Stimulated activated CD8-positive, alpha-beta memory T cell treated with anti-CD3 and anti-CD28 coated beads, Interleukin-15, amount 100 ng/mL, for 48 hours (primary cell): ENCODE results near the gene TNFAIP8L2.
"Not testable (repeated sequence)": the region's sequence is repeated elsewhere in the genome, so short reads cannot be mapped to it uniquely, and the experiment has no call there.

ENCODE experiments used
- DNase-seq, 2 donors: peaks; one replicate each; pipeline ENCODE4 v3.0.0-alpha.2; 2020; ENCODE audit warnings: low read depth in 2 of 2

Gene TNFAIP8L2

DNA sequence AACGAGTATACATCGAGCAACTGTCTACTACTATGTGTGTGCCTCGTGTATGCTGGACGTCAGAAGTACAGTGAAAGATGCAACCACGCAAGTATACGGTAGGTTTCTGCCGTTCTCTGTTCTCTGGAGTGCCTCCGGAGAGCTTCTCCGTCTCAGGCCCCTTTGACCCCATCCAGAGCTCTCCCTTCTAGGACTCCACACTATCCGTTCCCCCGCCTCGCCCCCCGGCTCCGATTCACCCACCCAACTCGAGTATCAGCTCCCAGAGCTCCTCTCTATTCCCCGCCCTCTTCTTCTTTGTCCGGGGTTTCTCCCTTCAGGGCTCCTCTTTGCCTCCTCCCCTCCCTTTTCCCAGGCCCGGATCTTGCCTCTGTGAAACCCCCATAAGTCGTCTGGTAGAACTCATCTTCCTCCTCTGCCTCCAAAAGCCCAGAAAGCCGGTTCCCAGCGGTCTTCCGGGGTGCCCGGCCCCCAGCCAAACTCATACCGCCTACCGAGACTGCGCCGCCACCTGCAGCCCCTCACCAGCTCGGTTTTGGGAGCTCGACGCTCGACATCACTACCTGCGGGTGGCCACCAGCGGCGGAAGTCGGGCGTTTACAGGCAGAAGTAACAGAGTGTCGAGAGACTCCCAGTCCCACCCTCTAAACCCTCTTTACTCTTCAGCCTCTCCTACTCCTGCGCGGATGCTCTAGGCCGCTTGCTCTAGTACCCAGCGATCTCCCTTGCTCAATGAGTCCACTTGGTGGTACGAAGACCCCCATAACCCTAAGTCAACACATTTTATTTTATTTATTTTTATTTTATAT, 33.4 kb downstream of the TNFAIP8L2 start, which contains the start of gene VPS72:
TSS of gene VPS72 (minus strand) at position 561 of the 809 bp plus-strand sequence. CDS start at position 485, 76 bp downstream.
- peak; percentile 79 to 82 for DNase-seq

DNA sequence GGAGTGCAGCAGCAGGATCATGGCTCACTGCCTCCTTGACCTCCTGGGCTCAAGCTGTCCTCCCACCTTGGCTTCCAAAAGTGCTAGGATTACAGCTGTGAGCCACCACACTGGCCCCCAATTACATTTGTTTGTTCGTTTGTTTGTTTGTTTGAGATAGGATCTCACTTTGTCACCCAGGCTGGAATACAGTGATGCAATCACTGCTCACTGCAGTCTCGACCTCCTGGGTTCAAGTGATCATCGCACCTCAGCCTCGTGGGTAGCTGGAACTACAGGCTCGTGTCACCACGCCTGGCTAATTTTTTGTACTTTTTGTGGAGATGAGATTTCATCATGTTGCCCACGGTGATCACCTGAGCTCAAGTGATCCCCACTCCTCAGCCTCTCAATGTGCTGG, 35.6 kb downstream of the TNFAIP8L2 start:
- no peak for DNase-seq

DNA sequence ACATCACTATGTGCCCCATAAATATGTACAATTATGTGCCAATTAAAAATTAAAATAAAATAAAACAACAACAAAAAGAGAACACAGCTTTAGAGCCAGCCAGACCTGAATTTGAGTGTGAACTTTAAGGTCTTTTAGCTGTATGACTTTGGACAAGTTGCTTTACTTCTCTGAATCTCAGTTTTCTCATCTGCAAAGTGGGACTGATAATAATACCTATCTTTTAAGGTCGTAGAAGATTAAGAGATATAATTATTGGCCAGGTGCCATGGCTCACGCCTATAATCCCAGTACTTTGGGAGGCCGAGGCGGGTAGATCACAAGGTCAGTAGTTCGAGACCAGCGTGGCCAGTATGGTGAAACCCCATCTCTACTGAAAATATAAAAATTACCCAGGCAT, 36.9 kb downstream of the TNFAIP8L2 start:
- no peak for DNase-seq

DNA sequence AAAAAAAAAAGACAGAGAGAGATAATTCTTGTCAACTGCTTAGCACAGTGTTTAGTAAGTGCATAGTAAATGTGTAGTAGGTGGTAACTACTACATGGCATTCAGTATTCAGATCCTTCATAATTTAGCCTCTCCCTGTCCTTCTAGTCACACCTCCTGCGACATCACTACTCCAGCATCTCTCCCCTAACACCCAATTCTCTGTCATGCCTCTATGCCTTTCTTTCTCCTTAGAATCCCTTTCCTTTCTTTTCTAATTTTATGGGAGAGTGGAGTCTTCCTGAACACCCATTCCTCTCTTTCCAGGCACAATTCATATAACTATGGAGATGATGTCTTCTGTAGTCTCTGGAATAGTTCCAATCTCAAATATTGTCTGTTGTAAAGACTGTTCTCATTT, 37.4 kb downstream of the TNFAIP8L2 start:
- DNase-seq = no peak

DNA sequence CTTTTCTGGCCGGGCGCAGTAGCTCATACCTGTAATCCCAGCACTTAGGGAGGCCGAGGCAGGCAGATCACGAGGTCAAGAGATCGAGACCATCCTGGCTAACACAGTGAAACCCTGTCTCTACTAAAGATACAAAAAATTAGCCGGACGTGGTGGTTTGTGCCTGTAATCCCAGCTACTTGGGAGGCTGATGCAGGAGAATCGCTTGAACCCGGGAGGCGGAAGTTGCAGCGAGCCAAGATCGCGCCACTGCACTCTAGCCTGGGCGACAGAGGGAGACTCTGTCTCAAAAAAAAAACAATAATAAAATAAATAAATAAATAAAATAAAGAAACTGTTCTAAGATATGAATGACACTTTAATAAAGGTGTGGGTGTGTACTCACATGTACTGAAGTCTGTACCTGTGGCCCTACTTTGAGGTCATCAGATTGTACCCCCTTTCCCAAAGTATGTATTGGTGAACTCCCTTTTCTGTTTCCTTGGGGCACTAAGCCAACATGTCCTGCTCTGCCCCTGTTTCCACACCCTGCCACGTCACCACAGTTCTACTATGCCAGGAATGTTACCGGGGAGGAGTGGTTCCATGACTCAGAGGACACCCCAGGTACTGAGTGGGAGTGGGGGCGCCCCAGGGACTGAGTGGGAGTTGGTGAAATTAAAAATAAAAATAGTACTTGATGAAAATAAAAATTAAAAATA, 38.6 kb downstream of the TNFAIP8L2 start:
- not testable (repeated sequence) for DNase-seq

DNA sequence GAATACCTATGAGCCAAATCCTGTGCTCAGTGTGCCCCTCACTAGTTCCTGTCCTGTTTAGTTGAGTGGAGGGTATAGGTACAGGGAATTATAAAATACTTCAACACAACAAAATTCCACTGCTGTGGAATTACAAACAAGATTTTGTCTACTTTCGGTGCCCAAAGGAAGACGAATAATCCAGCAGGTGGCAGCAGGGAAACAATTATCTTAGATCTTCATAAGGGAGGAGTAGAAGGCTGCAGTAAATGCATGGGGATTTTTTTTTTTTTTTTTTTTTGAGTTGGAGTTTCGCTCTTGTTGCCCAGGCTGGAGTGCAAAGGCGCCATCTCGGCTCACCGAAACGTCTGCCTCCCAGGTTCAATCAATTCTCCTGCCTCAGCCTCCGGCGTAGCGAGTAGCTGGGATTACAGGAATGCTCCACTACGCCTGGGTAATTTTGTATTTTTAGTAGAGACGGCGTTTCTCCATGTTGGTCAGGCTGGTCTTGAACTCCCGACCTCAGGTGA, 39.9 kb downstream of the TNFAIP8L2 start:
- DNase-seq = no peak

DNA sequence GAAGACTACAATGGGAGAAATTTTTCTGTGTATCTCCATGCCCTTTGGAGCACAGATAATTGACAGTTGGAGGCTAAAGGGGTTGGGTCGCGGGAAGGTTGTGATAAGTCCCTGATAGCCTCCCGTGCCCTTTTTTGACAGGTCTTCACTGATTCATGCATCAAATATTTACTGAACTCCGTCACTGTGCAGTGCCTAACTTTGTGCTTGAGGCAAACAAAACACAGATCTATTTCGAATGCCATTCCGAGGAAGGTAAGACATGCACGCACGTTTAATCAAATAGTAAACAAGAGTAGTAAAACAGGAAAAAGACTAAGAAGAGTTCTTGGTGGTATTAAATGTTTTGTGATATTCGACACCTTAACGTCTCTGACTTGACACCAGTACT, 41.4 kb downstream of the TNFAIP8L2 start:
- DNase-seq = no peak

DNA sequence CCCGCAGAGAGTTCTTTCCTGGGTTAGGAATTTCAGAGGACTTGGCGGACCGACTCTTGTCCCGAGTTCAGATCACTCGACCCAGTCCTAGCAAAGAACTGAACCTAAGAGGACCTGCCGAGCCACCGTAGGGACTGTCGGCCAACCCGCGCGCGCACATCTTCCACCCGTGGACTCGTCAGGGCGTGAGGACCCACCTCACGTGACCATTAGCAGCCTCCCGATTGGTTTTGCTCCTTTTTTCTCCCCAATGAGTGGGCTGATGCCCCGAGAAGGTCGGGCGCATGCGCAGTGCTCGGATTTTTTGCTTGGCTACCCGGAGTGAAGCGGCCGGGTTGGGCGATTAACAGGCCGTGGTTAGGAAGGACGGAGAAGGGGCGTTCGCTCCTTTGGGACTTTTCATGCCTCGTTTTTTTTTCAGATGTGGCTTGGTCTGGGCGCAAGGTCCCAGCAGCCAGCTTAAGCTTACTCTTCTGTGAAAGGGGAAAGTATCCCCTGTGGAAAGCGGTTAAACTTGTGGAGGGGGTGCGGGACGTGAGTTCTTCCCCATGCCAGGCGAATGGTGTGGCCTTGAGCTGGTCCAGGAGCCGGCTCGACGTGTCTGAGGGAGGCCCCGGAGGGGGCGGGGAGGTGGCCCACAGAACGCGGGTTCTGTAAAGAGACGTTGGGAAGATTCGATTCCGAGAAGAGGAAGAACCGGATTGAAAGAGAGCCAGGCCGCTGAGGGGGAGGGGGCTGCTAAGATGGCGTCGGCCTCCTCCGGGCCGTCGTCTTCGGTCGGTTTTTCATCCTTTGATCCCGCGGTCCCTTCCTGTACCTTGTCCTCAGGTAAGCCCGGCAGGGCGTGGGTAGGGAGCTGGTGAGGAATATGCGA, 42.0 kb downstream of the TNFAIP8L2 start, which contains the start of gene PIP5K1A:
TSS of gene PIP5K1A (plus strand) at position 299 of the 874 bp plus-strand sequence. CDS start at position 744, 445 bp downstream.
- DNase-seq = peak; percentile 96 to 97

DNA sequence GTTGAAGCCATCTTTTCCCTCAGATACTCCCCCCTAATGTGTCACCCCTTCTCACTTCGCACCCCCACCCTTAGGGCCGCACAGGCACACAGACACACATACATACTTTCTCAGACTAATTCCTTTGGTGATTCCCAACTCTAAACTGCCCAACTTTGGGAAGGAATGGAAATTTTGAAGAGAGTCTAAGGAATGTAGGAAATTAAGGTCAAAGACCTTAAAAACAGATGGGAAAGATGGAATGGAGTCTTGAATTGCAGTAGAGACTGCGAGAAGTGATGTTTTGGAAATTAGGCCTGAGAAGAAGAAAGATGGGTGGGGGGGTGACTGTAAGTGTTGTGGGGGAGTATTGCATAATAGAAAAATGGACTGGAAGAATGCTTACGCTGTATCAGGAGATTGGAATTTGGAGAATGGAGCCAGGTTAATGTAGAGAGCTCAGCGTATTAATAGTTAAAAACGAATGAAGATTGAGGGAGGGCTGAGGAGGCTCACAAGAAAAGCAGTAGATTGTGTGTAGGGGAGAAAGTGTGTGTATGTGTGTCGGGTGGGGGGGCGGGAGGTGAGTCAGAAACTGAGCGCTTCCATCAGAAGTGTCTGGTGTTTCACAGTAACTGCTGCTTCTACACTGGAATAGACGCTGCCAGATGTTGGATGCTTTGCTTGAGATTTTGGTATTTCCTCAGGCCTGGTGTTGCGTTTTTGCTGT, 43.6 kb downstream of the TNFAIP8L2 start:
- no peak for DNase-seq

DNA sequence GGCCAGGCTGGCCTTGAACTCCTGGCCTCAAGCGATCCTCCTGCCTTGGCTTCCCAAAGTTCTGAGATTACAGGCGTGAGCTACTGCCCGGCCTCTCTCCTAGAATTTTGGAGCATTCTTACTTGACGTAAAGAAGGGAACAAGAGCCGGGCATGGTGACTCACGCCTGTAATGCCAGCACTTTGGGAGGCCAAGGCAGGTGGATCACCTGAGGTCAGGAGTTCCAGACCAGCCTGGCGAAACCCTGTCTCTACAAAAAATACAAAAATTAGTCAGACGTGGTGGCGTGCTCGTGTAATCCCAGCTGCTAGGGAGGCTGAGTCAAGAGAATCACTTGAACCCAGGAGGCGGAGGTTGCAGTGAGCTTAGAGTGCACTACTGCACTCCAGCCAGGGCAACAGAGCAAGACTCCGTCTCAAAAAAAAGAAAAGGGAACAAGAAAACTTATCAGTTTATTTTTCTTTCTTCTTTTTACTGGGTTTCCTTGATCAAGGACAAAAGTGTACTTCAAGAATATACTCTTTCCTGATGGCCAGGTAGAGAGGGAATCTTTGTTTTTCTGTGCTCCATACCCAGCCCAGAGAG, 49.0 kb downstream of the TNFAIP8L2 start:
- DNase-seq = not testable (repeated sequence)
